ENCODE results near the gene ENDOG. TPM values are rescaled to one million over a fixed set of nuclear protein-coding genes. Genes with fewer than 3 reads are reported as not detected.

Gene ENDOG
- 18.0 and 18.6 TPM in 2 replicates for total RNA-seq

GRCh38 chr9:128818099-128818838, at the start of gene ENDOG:
TSS of gene ENDOG (plus strand) at chr9:128818500. CDS start at chr9:128818685, 185 bp downstream.

GRCh38 chr9:128771745-128772519, 46.4 kb upstream of the ENDOG start, which contains the start of gene ZER1:
TSS of gene ZER1 (minus strand) at chr9:128771927. CDS start at chr9:128755565, 16,362 bp downstream.

DNA sequence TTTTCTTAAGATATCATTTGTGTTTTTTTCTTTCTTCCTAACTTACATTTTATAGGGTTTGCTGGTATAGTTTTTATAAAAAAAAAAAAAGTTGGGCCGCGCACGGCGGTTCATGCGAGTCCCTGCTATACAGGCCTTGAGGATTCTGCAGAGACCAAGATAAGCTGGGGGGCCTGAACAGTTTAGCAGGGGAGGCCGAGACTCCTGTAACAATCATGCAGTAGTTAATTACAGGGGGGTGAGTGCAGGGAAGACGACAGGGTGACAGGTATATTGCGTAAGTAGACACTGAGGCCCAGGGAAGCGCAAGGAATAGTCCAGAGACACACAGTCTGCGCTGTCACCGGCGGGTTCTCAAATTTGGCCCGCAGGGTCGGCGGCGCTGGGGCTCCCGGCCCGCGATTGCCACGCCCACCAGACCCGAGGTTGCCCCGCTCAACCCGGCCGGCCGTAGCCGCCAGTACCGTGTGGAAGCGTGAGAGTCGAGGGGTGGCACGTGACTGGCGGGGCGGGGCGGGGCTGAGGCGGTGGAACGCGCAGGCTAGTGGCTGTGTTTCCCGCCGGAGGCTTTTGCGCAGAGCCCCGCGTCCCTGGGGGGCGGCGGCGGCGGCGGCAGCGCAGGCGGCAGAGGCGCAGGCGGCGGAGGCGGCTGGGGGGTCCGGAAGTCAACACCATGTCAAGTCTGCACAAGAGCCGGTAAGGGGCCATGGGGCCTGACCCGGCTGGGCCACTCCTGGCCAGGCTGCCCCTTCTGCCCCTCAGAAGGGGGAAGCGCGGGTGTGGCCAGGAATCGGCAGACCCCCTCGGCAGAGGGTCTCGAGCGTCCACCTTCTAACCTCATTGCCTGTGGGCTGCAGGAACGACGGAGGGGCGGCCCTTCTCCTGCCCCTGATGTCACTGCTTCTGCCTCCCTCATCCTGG, 31.4 kb upstream of the ENDOG start, which contains the start of gene TBC1D13:
TSS of gene TBC1D13 (plus strand) at position 573 of the 921 bp plus-strand sequence. CDS start at position 674, 101 bp downstream.

GRCh38 chr9:128829477-128830251, 11.4 kb downstream of the ENDOG start, which contains the start of gene SPOUT1:
TSS of gene SPOUT1 (minus strand) at chr9:128829794. CDS start at chr9:128829780, 14 bp downstream.

Other genes with a start within 250 kb of the ENDOG start
- gene DYNC2I2, start 161.7 kb upstream of the ENDOG start, total RNA-seq: 30.9 and 32.1 TPM in 2 replicates
- gene SET, start 129.3 kb upstream of the ENDOG start, total RNA-seq: 292 and 558 TPM in 2 replicates
- 5.8 and 8.5 TPM in 2 replicates for gene PKN3, start 116.0 kb upstream of the ENDOG start, total RNA-seq
- 31.3 and 44.9 TPM in 2 replicates for gene ZDHHC12, start 94.4 kb upstream of the ENDOG start, total RNA-seq
- gene ZER1, start 46.6 kb upstream of the ENDOG start, total RNA-seq: 15.8 and 16.6 TPM in 2 replicates
- gene TBC1D13, start 31.2 kb upstream of the ENDOG start, total RNA-seq: 11.3 and 12.5 TPM in 2 replicates
- gene SPOUT1, start 11.3 kb downstream of the ENDOG start, total RNA-seq: 14.0 and 15.2 TPM in 2 replicates
- 4.3 and 4.4 TPM in 2 replicates for gene KYAT1, start 63.5 kb downstream of the ENDOG start, total RNA-seq
- gene LRRC8A, start 63.6 kb downstream of the ENDOG start, total RNA-seq: 52.6 and 91.1 TPM in 2 replicates
- gene PHYHD1, start 102.5 kb downstream of the ENDOG start, total RNA-seq: 0.34 TPM in 1 of 2 replicates, not detected in the other
- 25.5 and 27.3 TPM in 2 replicates for gene DOLK, start 129.1 kb downstream of the ENDOG start, total RNA-seq
- 36.3 and 43.2 TPM in 2 replicates for gene NUP188, start 129.2 kb downstream of the ENDOG start, total RNA-seq
- 26.8 and 27.8 TPM in 2 replicates for gene SH3GLB2, start 209.8 kb downstream of the ENDOG start, total RNA-seq
- 12.1 and 16.8 TPM in 2 replicates for gene MIGA2, start 218.1 kb downstream of the ENDOG start, total RNA-seq

Data from dermis lymphatic vessel endothelial cell (primary cell).